Activated T-cell treated with anti-CD3 and anti-CD28 coated beads, Interleukin-2, amount 50 U/mL, for 72 hours (primary cell): ENCODE data around the gene PRKAR1B. TPM values are rescaled to one million over a fixed set of nuclear protein-coding genes. Genes with fewer than 3 reads are reported as not detected.
A peak's percentile ranks its signal among the peaks of the same experiment; 100 is the strongest.
"Not testable (repeated sequence)": the region's sequence is repeated elsewhere in the genome, so short reads cannot be mapped to it uniquely, and the experiment has no call there.

Source experiments
- ATAC-seq, 2 donors: fragments of 150-1000 bp; cut with Tn5 transposase; replicated peaks in 1 of 2; 2 replicates each; pipeline ENCODE4 v1.10.0; 2021; ENCODE audit warnings: moderate library complexity in 2 of 2, mild to moderate bottlenecking in 1 of 2
- DNase-seq, 2 donors: peaks; one replicate each; pipeline ENCODE4 v3.0.0; 2021 to 2022; ENCODE audit warnings: mixed read lengths in 1 of 2
- H3K27ac Mint-ChIP-seq: one replicate; pipeline ENCODE4 v1.8.0; 2022; ENCODE audit warnings: mild to moderate bottlenecking, moderate library complexity, mixed read lengths
- H3K27me3 Mint-ChIP-seq: one replicate; pipeline ENCODE4 v1.8.0; 2022; ENCODE audit warnings: low read depth, mixed read lengths
- H3K36me3 Mint-ChIP-seq, 2 donors: one replicate each; pipeline ENCODE4 v1.8.0; 2022; ENCODE audit warnings: mixed read lengths in 2 of 2, mild to moderate bottlenecking in 1 of 2; ENCODE audit not compliant: insufficient read depth in 2 of 2
- H3K4me1 Mint-ChIP-seq: one replicate; pipeline ENCODE4 v1.8.0; 2022; ENCODE audit warnings: low read depth, mixed read lengths
- H3K4me3 Mint-ChIP-seq, 2 donors: one replicate each; pipeline ENCODE4 v1.8.0; 2022; ENCODE audit warnings: mild to moderate bottlenecking in 2 of 2, mixed read lengths in 2 of 2, moderate library complexity in 2 of 2
- H3K9me3 Mint-ChIP-seq, 2 donors: one replicate each; pipeline ENCODE4 v1.8.0; 2022; ENCODE audit warnings: mixed read lengths in 2 of 2
- total RNA-seq, 2 donors: library from RNA; stranded (reverse); gene quantifications; one replicate each; pipeline ENCODE4 v1.2.3, GENCODE V29; 2022

PRKAR1B gene
- total RNA-seq, 2 donors from 2014 or later = 33.6 to 43.5 TPM

DNA sequence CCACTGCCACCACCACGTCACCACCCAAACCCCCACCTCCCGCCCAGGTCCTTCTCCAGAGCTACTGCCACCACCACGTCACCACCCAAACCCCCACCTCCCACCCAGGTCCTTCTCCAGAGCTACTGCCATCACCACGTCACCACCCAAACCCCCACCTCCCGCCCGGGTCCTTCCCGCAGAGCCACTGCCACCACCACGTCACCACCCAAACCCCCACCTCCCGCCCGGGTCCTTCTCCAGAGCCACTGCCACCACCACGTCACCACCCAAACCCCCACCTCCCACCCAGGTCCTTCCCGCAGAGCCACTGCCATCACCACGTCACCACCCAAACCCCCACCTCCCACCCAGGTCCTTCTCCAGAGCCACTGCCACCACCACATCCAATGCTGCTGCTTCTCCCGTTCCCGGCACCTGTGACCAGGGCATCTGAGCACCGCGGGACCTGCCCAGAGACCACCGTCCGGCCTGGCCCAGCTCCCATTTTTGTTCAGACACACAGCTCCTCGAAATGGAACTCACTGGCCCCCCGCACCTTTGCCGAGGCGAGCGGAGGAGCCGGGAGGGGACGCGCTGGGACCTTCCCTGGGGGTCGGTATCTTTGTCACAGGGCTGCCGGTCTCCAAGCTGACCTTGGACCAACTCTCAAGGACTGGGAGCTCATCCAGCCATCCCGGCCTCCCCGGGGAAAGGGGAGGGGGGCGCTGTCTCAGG, 174.8 kb downstream of the PRKAR1B start:
- H3K4me1 Mint-ChIP-seq, H3K27ac Mint-ChIP-seq: not testable (repeated sequence)

DNA sequence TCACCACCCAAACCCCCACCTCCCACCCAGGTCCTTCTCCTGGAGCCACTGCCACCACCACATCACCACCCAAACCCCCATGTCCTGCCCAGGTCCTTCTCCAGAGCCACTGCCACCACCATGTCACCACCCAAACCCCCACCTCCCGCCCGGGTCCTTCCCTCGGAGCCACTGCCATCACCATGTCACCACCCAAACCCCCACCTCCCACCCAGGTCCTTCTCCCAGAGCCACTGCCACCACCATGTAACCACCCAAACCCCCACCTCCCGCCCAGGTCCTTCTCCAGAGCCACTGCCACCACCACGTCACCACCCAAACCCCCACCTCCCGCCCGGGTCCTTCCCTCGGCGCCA, 175.5 kb downstream of the PRKAR1B start:
- H3K36me3 Mint-ChIP-seq, H3K4me1 Mint-ChIP-seq, H3K9me3 Mint-ChIP-seq, H3K4me3 Mint-ChIP-seq, DNase-seq, H3K27me3 Mint-ChIP-seq, ATAC-seq, H3K27ac Mint-ChIP-seq: not testable (repeated sequence)

More for the DNA sequence above, 174.8 kb downstream of the PRKAR1B start:
- not testable (repeated sequence) for H3K9me3 Mint-ChIP-seq, H3K36me3 Mint-ChIP-seq, H3K27me3 Mint-ChIP-seq, ATAC-seq, H3K4me3 Mint-ChIP-seq, DNase-seq

DNA sequence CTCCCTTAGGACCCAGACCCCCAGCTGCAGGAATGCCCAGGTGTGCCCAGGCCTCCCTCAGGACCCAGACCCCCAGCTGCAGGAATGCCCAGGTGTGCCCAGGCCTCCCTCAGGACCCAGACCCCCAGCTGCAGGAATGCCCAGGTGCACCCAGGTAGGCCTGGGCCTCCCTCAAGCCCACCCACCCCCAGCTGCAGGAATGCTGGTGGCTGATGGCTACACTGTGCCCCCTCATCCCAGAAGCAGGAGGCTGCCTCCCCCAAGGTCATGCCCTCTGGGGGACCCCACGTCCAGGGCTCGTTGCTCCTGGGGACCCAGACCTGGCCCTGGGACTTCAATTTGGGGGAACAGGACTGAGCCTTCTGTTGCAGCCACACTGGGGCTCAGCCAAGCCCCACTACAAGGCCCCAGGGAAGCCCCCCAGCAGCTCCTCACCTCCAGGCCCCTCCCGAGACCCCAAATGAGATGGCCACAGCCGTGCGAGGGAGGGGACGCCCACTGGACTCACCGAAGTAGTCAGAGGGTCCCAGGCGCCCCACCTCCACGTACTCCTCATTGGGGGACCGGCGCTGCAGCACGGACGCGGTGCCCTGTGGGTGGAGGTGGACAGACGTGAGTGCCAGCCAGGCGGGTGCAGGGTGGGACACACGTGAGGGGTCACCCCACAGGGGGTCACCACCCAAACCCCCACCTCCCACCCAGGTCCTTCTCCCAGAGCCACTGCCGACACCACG, 176.0 kb downstream of the PRKAR1B start:
- no peak overlapping the region for H3K4me3 Mint-ChIP-seq
- peaks cover 0 to 2% of the 10 kb centered on the region in 2 donors for H3K36me3 Mint-ChIP-seq
- no peak for DNase-seq
- no peak overlapping the region for H3K27ac Mint-ChIP-seq
- no peaks in the 10 kb centered on the region for H3K4me1 Mint-ChIP-seq
- no peaks in the 10 kb centered on the region for H3K27me3 Mint-ChIP-seq
- H3K9me3 Mint-ChIP-seq = no peaks in the 10 kb centered on the region
- ATAC-seq = no peak

DNA sequence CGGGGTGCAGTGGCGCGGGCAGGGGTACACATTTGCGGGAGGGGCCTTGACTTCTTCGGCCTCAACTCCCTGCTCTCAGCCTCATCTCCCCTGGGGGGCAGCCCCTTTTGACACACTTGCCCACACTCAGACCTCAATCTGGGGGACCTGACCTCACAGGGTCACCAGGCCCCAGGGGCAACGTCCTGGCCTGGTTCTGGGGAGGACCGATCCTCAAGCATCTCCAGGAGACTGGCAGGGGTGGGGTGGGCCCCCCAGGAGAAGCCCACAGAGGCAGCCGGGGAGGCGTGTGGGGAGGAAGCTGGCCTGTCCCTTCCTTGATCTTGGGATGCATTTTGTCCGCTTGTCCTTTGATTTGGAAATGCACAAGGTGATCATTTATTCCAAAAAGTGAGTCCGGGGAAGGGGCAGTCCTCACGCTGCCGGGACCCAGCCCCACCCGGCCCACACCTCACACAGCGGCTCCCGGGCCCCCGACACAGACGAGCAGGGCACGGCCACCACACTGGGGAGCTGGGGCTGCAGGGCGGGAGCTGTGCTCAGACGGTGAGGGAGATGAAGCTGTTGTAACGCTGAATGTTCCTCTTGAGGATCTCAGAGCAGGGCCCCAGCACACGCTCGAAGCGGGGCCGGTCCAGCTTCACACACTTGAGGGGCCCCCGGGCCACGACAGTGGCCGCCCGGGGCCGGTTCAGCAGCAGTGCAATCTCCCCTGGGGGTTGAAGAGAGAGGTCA, 177.0 kb downstream of the PRKAR1B start:
- no peaks in the 10 kb centered on the region for H3K9me3 Mint-ChIP-seq
- H3K4me1 Mint-ChIP-seq = no peaks in the 10 kb centered on the region
- DNase-seq (no peak), ATAC-seq (no peak)
- H3K4me3 Mint-ChIP-seq = no peak overlapping the region
- H3K36me3 Mint-ChIP-seq = peaks cover 0 to 4% of the 10 kb centered on the region in 2 donors
- H3K27me3 Mint-ChIP-seq = no peaks in the 10 kb centered on the region
- no peak overlapping the region for H3K27ac Mint-ChIP-seq

DNA sequence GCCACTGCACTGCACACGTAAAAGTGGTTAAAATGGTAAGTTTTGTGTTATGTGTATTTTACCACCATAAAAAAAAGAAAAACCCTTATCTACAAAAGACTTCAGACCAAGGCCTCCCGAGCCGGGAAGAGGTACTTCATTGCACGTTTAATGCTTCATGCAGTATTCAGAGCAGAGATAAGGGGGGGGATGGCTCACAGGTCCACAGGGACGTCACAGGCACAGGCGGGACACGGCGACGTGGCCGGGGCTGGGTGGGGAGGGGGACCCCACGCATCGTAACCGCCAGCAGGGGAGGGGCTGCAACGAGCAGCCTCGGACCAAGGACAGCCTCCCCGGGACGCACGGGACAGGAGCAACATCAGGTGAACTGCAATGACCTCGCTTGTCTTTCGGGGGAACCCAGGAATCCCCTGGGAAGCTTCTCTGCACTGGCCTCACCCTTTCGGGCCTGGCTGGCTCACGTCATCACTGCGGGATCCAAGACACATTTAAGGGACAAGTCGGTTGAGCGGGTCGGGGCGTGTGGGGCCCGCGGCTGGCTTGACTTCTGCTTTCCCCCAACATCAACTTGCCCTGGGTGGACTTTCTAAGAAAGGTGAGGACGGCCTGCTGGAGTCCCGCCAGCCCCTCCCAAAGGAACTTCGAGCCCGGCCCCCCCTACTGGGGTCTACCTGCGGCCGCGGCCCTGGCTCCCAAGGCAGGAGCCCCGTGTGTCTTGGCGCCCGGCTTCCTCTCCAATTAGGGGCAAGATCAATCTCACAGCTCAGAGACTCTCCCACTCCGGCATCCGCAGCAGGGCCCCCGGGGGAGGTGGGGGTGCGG, 177.8 kb downstream of the PRKAR1B start:
- H3K27me3 Mint-ChIP-seq = no peaks in the 10 kb centered on the region
- H3K4me3 Mint-ChIP-seq = no peak overlapping the region
- DNase-seq (no peak), ATAC-seq (no peak)
- no peaks in the 10 kb centered on the region for H3K9me3 Mint-ChIP-seq
- no peak overlapping the region for H3K27ac Mint-ChIP-seq
- H3K4me1 Mint-ChIP-seq = no peaks in the 10 kb centered on the region
- peaks cover 0 to 4% of the 10 kb centered on the region in 2 donors for H3K36me3 Mint-ChIP-seq

DNA sequence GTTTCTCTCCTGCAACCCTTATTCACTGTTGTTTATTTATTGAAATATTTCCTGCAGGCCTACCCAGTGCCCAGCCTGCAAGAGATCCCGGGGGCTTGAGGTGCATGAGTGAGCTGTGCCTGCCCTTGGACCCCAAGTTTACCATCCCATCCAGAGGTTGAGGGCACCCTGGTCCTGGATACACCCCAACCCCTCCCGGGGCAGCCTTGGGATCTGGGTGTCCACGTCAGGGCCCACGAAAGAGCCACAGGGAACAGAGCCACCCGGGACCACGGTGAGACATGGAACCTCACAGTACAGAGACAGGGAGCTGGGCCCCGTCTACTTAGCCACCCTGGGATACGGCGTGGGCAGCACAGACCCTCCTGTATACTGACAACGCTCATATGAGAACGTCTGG, 178.7 kb downstream of the PRKAR1B start:
- no peaks in the 10 kb centered on the region for H3K4me1 Mint-ChIP-seq
- no peak overlapping the region for H3K27ac Mint-ChIP-seq
- H3K4me3 Mint-ChIP-seq = no peak overlapping the region
- peaks cover 0 to 4% of the 10 kb centered on the region in 2 donors for H3K36me3 Mint-ChIP-seq
- DNase-seq = no peak
- no peaks in the 10 kb centered on the region for H3K9me3 Mint-ChIP-seq
- H3K27me3 Mint-ChIP-seq = no peaks in the 10 kb centered on the region
- ATAC-seq = no peak

DNA sequence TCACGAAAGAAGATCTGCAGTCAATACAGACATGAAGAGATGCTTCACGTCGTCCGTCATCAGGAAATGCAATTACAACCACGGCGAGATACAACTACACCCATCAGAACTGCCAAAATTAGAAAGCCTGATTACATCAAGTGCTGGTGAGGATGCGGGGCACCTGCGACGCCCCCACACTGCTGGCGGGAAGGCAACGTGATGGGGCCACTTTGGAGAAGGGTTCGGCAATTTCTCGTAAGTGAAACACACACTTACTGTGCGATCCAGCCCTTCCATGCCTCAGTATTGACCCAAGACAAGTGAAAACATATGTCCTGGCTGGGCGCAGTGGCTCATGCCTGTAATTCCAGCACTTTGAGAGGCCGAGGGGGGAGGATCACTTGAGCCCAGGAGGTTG, 181.6 kb downstream of the PRKAR1B start:
- Mint-ChIP-seq H3K27me3 (no peaks in the 10 kb centered on the region), H3K4me3 (no peak overlapping the region), H3K9me3 (no peaks in the 10 kb centered on the region), H3K36me3 (peaks cover 0 to 4% of the 10 kb centered on the region in 2 donors), H3K4me1 (peaks cover 6% of the 10 kb centered on the region), H3K27ac (no peak overlapping the region)
- DNase-seq = no peak
- no peak for ATAC-seq

DNA sequence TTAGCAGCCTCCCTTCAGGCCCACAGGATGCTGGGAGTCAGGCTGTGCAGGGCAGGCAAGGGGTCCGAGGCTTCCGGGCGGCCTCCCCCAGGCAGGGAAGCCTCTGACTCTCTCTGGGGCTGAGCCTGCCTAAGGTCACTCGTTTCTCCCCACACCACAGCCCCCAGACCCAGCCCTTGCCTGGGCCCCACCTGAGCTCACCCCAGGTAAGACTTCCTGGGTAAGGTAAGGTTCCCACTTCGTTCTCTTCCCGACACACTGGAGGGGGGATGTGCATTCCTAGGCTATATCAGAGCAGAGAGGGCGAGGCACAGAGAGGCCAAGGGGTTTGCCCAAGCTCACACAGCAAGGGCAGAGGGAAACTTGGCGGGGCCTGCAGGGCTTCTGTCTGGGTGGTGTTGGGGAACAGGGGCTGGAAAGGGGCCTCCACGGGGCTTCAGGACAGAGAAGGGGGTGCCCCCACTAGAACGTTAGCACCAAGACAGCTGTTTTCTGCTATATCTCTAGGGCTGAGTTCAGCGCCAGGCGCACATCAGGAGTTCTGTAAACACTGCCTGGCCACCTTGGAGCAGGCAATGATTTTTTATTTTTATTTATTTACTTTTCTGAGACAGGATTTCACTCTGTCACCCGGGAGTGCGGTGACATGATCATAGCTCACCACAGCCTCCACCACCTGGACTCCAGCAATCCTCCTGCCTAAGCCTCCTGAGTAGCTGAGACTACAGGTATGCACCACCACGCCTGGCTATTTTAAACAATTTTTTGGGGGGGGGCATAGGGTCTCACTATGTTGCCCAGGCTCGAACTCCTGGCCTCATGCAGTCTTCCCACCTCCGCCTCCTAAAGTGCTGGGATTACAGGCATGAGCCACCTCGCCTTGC, 182.5 kb downstream of the PRKAR1B start:
- peaks cover 0 to 4% of the 10 kb centered on the region in 2 donors for H3K36me3 Mint-ChIP-seq
- no peaks in the 10 kb centered on the region for H3K27me3 Mint-ChIP-seq
- H3K4me1 Mint-ChIP-seq = peaks cover 6% of the 10 kb centered on the region
- DNase-seq (no peak), ATAC-seq (no peak)
- no peak overlapping the region for H3K27ac Mint-ChIP-seq
- H3K9me3 Mint-ChIP-seq = no peaks in the 10 kb centered on the region
- H3K4me3 Mint-ChIP-seq = no peak overlapping the region

DNA sequence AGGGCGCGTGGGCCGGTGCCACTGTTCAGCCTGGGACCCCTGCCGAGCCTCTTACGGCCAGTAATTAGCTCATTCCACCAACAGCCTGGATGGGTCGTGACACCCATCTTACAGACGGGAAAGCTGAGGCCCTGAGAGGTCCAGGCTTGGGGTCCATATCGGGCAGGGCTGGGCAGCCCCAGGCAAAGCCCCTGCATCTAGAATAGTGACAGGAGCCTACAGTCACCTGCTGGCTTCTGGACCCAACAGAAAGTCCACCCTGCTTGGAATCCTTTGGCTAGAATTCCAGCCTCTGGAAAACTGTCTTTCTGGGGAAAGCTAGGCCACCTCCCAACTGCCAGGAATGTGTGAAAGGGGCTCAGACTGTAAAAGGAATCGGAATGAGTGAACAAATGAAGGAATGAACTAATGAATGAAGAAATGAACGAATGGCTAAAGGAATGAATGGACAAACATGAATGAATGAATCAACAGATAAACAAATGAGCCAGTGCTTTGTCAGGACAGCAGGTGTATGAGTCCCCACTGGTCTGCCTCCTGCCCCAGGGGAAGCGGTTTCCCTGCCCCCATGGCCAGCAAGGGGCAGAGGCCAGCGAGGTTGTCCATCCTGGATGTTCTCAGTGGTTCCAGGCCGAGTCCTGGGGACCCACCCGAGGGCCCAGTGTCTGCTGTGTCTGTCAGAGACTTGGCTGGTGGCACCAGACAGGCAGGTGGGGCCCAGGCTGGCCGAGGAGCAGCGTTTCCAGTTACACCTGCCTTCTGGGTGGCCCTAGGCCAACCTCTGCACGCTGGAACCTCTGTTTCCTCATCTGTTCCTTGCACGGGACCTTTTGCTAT, 183.4 kb downstream of the PRKAR1B start:
- H3K27me3 Mint-ChIP-seq = no peaks in the 10 kb centered on the region
- H3K9me3 Mint-ChIP-seq = no peaks in the 10 kb centered on the region
- H3K4me3 Mint-ChIP-seq = no peak overlapping the region
- DNase-seq = no peak
- H3K27ac Mint-ChIP-seq = no peak overlapping the region
- peaks cover 6% of the 10 kb centered on the region for H3K4me1 Mint-ChIP-seq
- ATAC-seq = no peak
- peaks cover 0 to 3% of the 10 kb centered on the region in 2 donors for H3K36me3 Mint-ChIP-seq

DNA sequence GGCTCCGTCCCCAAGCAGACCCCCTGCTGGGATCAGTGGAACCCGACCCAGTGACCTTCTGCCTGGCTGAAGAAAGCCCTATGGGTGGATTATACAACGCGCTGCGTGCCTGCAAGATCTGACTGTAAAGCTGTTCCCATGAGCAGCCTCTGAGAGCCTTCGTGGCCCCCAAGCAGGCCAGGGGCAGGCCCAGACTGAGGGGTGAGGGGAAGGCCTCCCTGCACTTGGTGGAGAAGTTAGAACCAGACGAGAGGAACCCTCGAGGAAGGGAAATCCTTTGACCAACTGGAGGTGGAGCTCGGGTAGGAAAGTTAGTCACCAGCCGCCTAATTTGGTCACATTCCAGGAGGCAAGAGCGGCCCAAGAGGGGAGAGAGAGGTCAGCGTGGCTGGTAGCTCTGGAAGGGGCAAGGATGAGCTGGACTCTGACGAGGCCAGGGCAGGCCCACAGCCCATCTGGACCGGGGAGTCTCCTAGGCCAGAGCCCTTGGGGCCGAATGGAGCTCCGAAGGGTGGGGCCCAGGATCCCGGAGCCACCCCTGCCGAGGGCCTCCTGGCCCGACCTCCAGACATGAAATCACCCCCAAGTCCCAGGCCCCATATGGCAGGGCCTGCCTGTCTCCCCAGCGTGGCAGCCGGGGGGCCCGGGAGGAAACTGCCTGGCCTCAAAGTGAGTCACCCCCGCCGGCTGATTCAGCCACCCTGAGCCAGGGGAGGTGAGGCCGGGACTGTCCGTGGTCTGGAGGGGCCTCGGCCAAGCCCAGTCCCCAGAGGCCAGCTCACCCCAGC, 184.2 kb downstream of the PRKAR1B start:
- no peaks in the 10 kb centered on the region for H3K27me3 Mint-ChIP-seq
- no peaks in the 10 kb centered on the region for H3K9me3 Mint-ChIP-seq
- peaks cover 6% of the 10 kb centered on the region for H3K4me1 Mint-ChIP-seq
- ATAC-seq (peak; percentile 78 to 83), DNase-seq (peak; percentile 48 to 54)
- peaks cover 0 to 1% of the 10 kb centered on the region in 2 donors for H3K36me3 Mint-ChIP-seq
- H3K27ac Mint-ChIP-seq = no peak overlapping the region
- peak overlapping the region; percentile 9 to 15 for H3K4me3 Mint-ChIP-seq
